ENCODE data around the gene PAEP.

GRCh38 chr9:135612981-135613910 lies 51.7 kb downstream of the PAEP start:
- TF ChIP-seq POLR2A (IDR thresholded peaks at IDR 0.05): no peak
- no peak for TF ChIP-seq POLR2AphosphoS5 (IDR thresholded peaks at IDR 0.05)
- TF ChIP-seq CTCF (IDR thresholded peaks at IDR 0.05): no peak
- TF ChIP-seq EP300 (IDR thresholded peaks at IDR 0.05): no peak
